Heart left ventricle (tissue), 13 donors: ENCODE results near the gene NAT16.

Experiments used
- POLR2A ChIP-seq, 2 donors: fragments of 450-650 bp; IDR thresholded peaks; one replicate each; pipeline ENCODE4 v1.6.1; 2017; ENCODE audit warnings: antibody characterized with exemption in 2 of 2, mild to moderate bottlenecking in 2 of 2, moderate library complexity in 2 of 2
- TF ChIP-seq, protein P1 (sequence below), 12 donors: fragments of 200-600 bp; sonication (generic) in 4 of 12; IDR thresholded peaks; one replicate each; pipeline versions ENCODE4 v1.5.0 to v1.8.0; 2018 to 2022; ENCODE audit warnings: antibody characterized with exemption in 12 of 12, mild to moderate bottlenecking in 5 of 12
- donor health status: ischemic (EF 13 %, LVEDD 7.1; RV severe dilation, severe dysfunction).
- donor health status: DM: no; HTN: yes; CAD: no.
- donor health status: DM: no; HTN: no; CAD: no.
- donor health status: ischemic (EF 25% LVEDD 6.9; RV normal size, moderate dysfunction).
- donor health status: ischemic (EF 25% LVEDD 5.7; RV mildly dilated, moderate dysfunction).
- donor health status: ischemic (EF 35%, LVEDD 5.7; RV mildly dilated, moderate dysfunction).
- donor health status: nonischemic (EF 11% LVEDD 7.7; RV severe dilation, severe dysfunction).
- donor health status: DM: yes; HTN: yes; CAD: no.
- donor health status: PGD.
- donor health status: ischemic (EF 29% LVEDD 5.4; RV normal size, mild dysfunction).
- donor health status: nonischemic (EF 23%, LVEDD 6.1; RV moderate dilation, normal function).

DNA sequence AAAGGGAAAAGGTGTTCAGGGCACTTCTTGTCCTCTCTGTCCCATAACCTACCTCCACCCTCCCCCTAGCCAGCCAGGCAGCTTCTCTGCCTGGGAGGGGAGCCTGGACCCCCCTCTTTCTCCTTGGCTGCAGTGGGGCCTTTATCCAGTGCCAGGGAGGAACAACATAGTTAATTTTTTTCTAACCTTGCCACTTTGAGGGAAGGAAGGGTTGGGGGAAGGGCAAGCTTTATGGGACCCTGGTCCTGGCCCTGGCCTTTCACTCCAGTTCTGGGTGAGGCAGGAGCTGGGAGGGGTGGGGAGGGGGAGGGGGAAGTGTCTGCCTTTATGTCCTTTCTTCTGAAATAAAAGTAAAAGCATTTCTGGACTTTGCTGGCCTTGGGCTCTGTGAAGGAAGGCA lies 19.2 kb downstream of the NAT16 start:
- TF ChIP-seq, protein P1, sequence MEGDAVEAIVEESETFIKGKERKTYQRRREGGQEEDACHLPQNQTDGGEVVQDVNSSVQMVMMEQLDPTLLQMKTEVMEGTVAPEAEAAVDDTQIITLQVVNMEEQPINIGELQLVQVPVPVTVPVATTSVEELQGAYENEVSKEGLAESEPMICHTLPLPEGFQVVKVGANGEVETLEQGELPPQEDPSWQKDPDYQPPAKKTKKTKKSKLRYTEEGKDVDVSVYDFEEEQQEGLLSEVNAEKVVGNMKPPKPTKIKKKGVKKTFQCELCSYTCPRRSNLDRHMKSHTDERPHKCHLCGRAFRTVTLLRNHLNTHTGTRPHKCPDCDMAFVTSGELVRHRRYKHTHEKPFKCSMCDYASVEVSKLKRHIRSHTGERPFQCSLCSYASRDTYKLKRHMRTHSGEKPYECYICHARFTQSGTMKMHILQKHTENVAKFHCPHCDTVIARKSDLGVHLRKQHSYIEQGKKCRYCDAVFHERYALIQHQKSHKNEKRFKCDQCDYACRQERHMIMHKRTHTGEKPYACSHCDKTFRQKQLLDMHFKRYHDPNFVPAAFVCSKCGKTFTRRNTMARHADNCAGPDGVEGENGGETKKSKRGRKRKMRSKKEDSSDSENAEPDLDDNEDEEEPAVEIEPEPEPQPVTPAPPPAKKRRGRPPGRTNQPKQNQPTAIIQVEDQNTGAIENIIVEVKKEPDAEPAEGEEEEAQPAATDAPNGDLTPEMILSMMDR (IDR thresholded peaks at IDR 0.05): no peak
- no peak for TF ChIP-seq POLR2A (IDR thresholded peaks at IDR 0.05)
